ENCODE measurements around the gene ADCK1.

ADCK1 gene

GRCh38 chr14:77823378-77823777 is 23.5 kb downstream of the ADCK1 start:
- no peak for DNase-seq (ENCODE audit: extremely low spot score)
- POLR2A ChIA-PET, result no interaction called here
- CTCF ChIA-PET, result no interaction called here
- TF ChIP-seq PKNOX1 (IDR thresholded peaks at IDR 0.05), result no peak
- TF ChIP-seq LEF1 (IDR thresholded peaks at IDR 0.05; ENCODE audit: borderline replicate concordance), result no peak
- no peak for TF ChIP-seq ARNT (IDR thresholded peaks at IDR 0.05)
- no peak for TF ChIP-seq TARDBP (IDR thresholded peaks at IDR 0.05)
- TF ChIP-seq SUZ12 (IDR thresholded peaks at IDR 0.05), result no peak
- TF ChIP-seq BHLHE40 (IDR thresholded peaks at IDR 0.05; ENCODE audit: borderline replicate concordance), result no peak
- TF ChIP-seq FOXA1 (IDR thresholded peaks at IDR 0.05), result no peak
- TF ChIP-seq CTBP1 (IDR thresholded peaks at IDR 0.05; ENCODE audit: borderline replicate concordance), result no peak
- TF ChIP-seq ELF4 (IDR thresholded peaks at IDR 0.05), result no peak
- TF ChIP-seq ZNF384 (IDR thresholded peaks at IDR 0.05), result no peak
- no peak for TF ChIP-seq NFRKB (IDR thresholded peaks at IDR 0.05)
- no peak for TF ChIP-seq FOXM1 (IDR thresholded peaks at IDR 0.05; ENCODE audit: borderline replicate concordance)
- no peak for TF ChIP-seq HDGF (IDR thresholded peaks at IDR 0.05; ENCODE audit: borderline replicate concordance)
- TF ChIP-seq L3MBTL2 (conservative IDR thresholded peaks at IDR 0.05), result no peak
- no peak for TF ChIP-seq FOXK2 (IDR thresholded peaks at IDR 0.05)
- TF ChIP-seq SP1 (IDR thresholded peaks at IDR 0.05), result no peak

GRCh38 chr14:77825895-77826519 is 26.1 kb downstream of the ADCK1 start:
- CTCF ChIA-PET, result no interaction called here
- TF ChIP-seq FOXK2 (IDR thresholded peaks at IDR 0.05) (no peak), FOXA1 (IDR thresholded peaks at IDR 0.05) (no peak)
- POLR2A ChIA-PET, result interaction anchor here (1.0 kb wide), 1 partner anchor 10 kb away, joined by 3 read pairs; no protein-coding TSS in a partner anchor
- DNase-seq (ENCODE audit: extremely low spot score), result no peak

GRCh38 chr14:77830692-77831091 is 30.8 kb downstream of the ADCK1 start:
- ChIA-PET CTCF (no interaction called here), POLR2A (no interaction called here)
- no peak for DNase-seq (ENCODE audit: extremely low spot score)

GRCh38 chr14:77832297-77832696 is 32.4 kb downstream of the ADCK1 start:
- TF ChIP-seq LEF1 (IDR thresholded peaks at IDR 0.05; ENCODE audit: borderline replicate concordance), result no peak
- TF ChIP-seq NFRKB (IDR thresholded peaks at IDR 0.05), result no peak
- no peak for TF ChIP-seq FOXA1 (IDR thresholded peaks at IDR 0.05)
- no peak for TF ChIP-seq ARNT (IDR thresholded peaks at IDR 0.05)
- TF ChIP-seq FOXM1 (IDR thresholded peaks at IDR 0.05; ENCODE audit: borderline replicate concordance), result no peak
- no peak for TF ChIP-seq L3MBTL2 (conservative IDR thresholded peaks at IDR 0.05)
- no peak for TF ChIP-seq ELF4 (IDR thresholded peaks at IDR 0.05)
- TF ChIP-seq SP1 (IDR thresholded peaks at IDR 0.05), result no peak
- TF ChIP-seq PKNOX1 (IDR thresholded peaks at IDR 0.05), result no peak
- no peak for TF ChIP-seq FOXK2 (IDR thresholded peaks at IDR 0.05)
- TF ChIP-seq SUZ12 (IDR thresholded peaks at IDR 0.05), result no peak
- no peak for TF ChIP-seq BHLHE40 (IDR thresholded peaks at IDR 0.05; ENCODE audit: borderline replicate concordance)
- TF ChIP-seq ZNF384 (IDR thresholded peaks at IDR 0.05), result no peak
- TF ChIP-seq HDGF (IDR thresholded peaks at IDR 0.05; ENCODE audit: borderline replicate concordance), result no peak
- TF ChIP-seq CTBP1 (IDR thresholded peaks at IDR 0.05; ENCODE audit: borderline replicate concordance), result no peak
- no peak for TF ChIP-seq TARDBP (IDR thresholded peaks at IDR 0.05)
- ChIA-PET POLR2A (no interaction called here), CTCF (no interaction called here)
- no peak for DNase-seq (ENCODE audit: extremely low spot score)

More at GRCh38 chr14:77830692-77831091, 30.8 kb downstream of the ADCK1 start:
- no peak for TF ChIP-seq FOXA1 (IDR thresholded peaks at IDR 0.05)
- TF ChIP-seq ZNF384 (IDR thresholded peaks at IDR 0.05), result no peak
- TF ChIP-seq SUZ12 (IDR thresholded peaks at IDR 0.05), result no peak
- no peak for TF ChIP-seq PKNOX1 (IDR thresholded peaks at IDR 0.05)
- no peak for TF ChIP-seq L3MBTL2 (conservative IDR thresholded peaks at IDR 0.05)
- no peak for TF ChIP-seq ARNT (IDR thresholded peaks at IDR 0.05)
- no peak for TF ChIP-seq FOXM1 (IDR thresholded peaks at IDR 0.05; ENCODE audit: borderline replicate concordance)
- TF ChIP-seq NFRKB (IDR thresholded peaks at IDR 0.05), result no peak

- DNase-seq (ENCODE audit: extremely low spot score), result no peak
- CTCF ChIA-PET, result interaction anchor here (1.3 kb wide), 1 partner anchor 24 kb away, joined by 3 read pairs; no protein-coding TSS in a partner anchor
- POLR2A ChIA-PET, result interaction anchor here (0.5 kb wide), 1 partner anchor 56 kb away, joined by 3 read pairs; no protein-coding TSS in a partner anchor
- TF ChIP-seq BHLHE40 (IDR thresholded peaks at IDR 0.05; ENCODE audit: borderline replicate concordance), result no peak
- TF ChIP-seq L3MBTL2 (conservative IDR thresholded peaks at IDR 0.05), result no peak
- no peak for TF ChIP-seq CTBP1 (IDR thresholded peaks at IDR 0.05; ENCODE audit: borderline replicate concordance)
- no peak for TF ChIP-seq FOXM1 (IDR thresholded peaks at IDR 0.05; ENCODE audit: borderline replicate concordance)
- TF ChIP-seq PKNOX1 (IDR thresholded peaks at IDR 0.05), result no peak
- no peak for TF ChIP-seq NFRKB (IDR thresholded peaks at IDR 0.05)
- TF ChIP-seq FOXK2 (IDR thresholded peaks at IDR 0.05), result no peak
- TF ChIP-seq SP1 (IDR thresholded peaks at IDR 0.05), result no peak
- TF ChIP-seq ZNF384 (IDR thresholded peaks at IDR 0.05), result no peak
- no peak for TF ChIP-seq TARDBP (IDR thresholded peaks at IDR 0.05)
- TF ChIP-seq ELF4 (IDR thresholded peaks at IDR 0.05), result no peak
- no peak for TF ChIP-seq SUZ12 (IDR thresholded peaks at IDR 0.05)
- TF ChIP-seq LEF1 (IDR thresholded peaks at IDR 0.05; ENCODE audit: borderline replicate concordance), result no peak
- no peak for TF ChIP-seq HDGF (IDR thresholded peaks at IDR 0.05; ENCODE audit: borderline replicate concordance)
- no peak for TF ChIP-seq FOXA1 (IDR thresholded peaks at IDR 0.05)
- no peak for TF ChIP-seq ARNT (IDR thresholded peaks at IDR 0.05)
Measured at GRCh38 chr14:77837926-77838325, 38.0 kb downstream of the ADCK1 start.

Data from HEK293T (cell line).